ENCODE data around the gene TMEM144. TPM values are rescaled to one million over a fixed set of nuclear protein-coding genes. Genes with fewer than 3 reads are reported as not detected.
A peak's percentile ranks its signal among the peaks of the same experiment; 100 is the strongest.

The TMEM144 gene
- polyA plus RNA-seq, 1 donor = 93.1 TPM

- Histone ChIP-seq H3K36me3 (ENCODE audit: control insufficient read depth, insufficient read depth, low read length) (no peaks in the 10 kb centered on the region), H3K4me3 (ENCODE audit: low read length) (no peak overlapping the region), H3K27ac (ENCODE audit: low read length) (no peak overlapping the region), H3K4me1 (ENCODE audit: control insufficient read depth, insufficient read depth, low read length) (no peaks in the 10 kb centered on the region), H3K27me3 (ENCODE audit: control insufficient read depth, insufficient read depth, low read length) (no peaks in the 10 kb centered on the region), H3K9me3 (ENCODE audit: control insufficient read depth, low read depth, low read length) (peaks cover 28% of the 10 kb centered on the region)
- 100% methylated on average over 1 of the region's 11 CpGs for WGBS (ENCODE audit: insufficient coverage, low lambda C conversion rate)
- no peak for DNase-seq
These were observed 81.2 kb downstream of the TMEM144 start for GRCh38 chr4:158291334-158292055.

DNA sequence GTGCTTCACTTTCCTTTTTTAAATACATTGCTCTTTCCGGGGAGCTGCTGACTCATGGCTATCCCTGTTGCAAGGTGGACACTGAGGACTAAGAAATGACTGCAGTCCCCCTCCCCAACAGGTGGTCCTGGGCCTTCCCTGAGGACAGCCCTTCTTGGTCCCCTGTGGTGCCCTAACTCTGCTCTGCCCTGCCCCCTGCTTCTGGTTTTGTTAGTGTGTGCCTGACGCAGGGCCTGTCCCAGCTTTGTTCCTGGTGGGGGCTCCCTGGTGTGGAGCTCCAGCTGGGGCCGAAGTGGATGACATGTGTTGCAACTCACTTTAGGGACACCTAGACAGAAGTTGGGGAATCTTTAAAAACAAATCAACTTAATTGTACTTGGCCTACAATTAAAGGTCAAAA lies 81.9 kb downstream of the TMEM144 start:
- Histone ChIP-seq H3K27ac (ENCODE audit: low read length) (no peak overlapping the region), H3K9me3 (ENCODE audit: control insufficient read depth, low read depth, low read length) (peaks cover 29% of the 10 kb centered on the region), H3K4me1 (ENCODE audit: control insufficient read depth, insufficient read depth, low read length) (no peaks in the 10 kb centered on the region), H3K4me3 (ENCODE audit: low read length) (no peak overlapping the region), H3K27me3 (ENCODE audit: control insufficient read depth, insufficient read depth, low read length) (no peaks in the 10 kb centered on the region), H3K36me3 (ENCODE audit: control insufficient read depth, insufficient read depth, low read length) (no peaks in the 10 kb centered on the region)
- WGBS (ENCODE audit: insufficient coverage, low lambda C conversion rate) = no CpG with 5 or more reads among the region's 3 CpGs
- DNase-seq = no peak

DNA sequence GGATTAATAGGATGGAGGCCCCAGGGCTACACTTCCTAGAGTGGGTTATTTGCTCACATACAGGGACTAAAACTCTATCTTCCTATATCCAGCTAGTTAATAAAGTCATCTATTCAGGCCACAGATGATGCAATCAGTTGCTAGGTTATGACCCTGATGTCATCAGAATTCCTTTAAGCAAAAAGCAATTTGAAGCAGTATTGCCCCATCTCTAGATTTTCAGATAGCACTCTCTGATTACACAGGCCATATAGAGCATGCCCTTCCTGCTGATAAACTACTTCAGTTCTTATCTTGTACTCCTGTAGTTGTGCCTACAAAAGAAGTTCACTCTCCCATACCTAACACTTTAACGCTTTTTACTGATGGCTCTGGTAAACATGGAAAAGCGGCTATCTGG lies 84.8 kb downstream of the TMEM144 start:
- DNase-seq = peak; percentile 26 to 44
- WGBS (ENCODE audit: insufficient coverage, low lambda C conversion rate) = no CpG with 5 or more reads among the region's 2 CpGs
- H3K27me3 ChIP-seq (ENCODE audit: control insufficient read depth, insufficient read depth, low read length) = no peaks in the 10 kb centered on the region
- H3K4me1 ChIP-seq (ENCODE audit: control insufficient read depth, insufficient read depth, low read length) = peaks cover 3% of the 10 kb centered on the region
- peaks cover 38% of the 10 kb centered on the region for H3K9me3 ChIP-seq (ENCODE audit: control insufficient read depth, low read depth, low read length)
- H3K36me3 ChIP-seq (ENCODE audit: control insufficient read depth, insufficient read depth, low read length) = no peaks in the 10 kb centered on the region
- H3K27ac ChIP-seq (ENCODE audit: low read length) = peak overlapping the region; percentile 41
- no peak overlapping the region for H3K4me3 ChIP-seq (ENCODE audit: low read length)

DNA sequence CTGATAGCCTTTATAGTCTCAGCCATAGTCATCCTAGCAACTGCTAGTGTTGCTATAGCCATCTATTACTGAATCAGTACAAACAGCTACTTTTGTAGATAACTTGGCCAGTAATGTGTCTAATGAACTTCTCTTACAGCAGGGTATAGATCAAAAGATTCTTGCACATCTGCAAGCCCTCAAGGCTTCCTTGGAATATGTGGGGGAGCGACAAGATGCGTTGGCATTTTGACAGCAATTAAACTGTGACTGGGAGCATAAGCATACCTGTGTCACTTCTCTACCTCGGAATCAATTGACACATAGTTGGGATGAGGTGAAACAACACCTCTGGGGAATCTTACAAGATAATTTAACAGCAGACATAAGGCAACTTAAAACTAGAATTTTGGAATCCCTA lies 87.6 kb downstream of the TMEM144 start:
- Histone ChIP-seq H3K27ac (ENCODE audit: low read length) (no peak overlapping the region), H3K4me3 (ENCODE audit: low read length) (no peak overlapping the region), H3K27me3 (ENCODE audit: control insufficient read depth, insufficient read depth, low read length) (no peaks in the 10 kb centered on the region), H3K36me3 (ENCODE audit: control insufficient read depth, insufficient read depth, low read length) (no peaks in the 10 kb centered on the region), H3K9me3 (ENCODE audit: control insufficient read depth, low read depth, low read length) (peaks cover 22% of the 10 kb centered on the region), H3K4me1 (ENCODE audit: control insufficient read depth, insufficient read depth, low read length) (peaks cover 3% of the 10 kb centered on the region)
- WGBS (ENCODE audit: insufficient coverage, low lambda C conversion rate) = 100% methylated on average over 1 of the region's 3 CpGs
- no peak for DNase-seq

- no peak overlapping the region for H3K4me3 ChIP-seq (ENCODE audit: low read length)
- WGBS (ENCODE audit: insufficient coverage, low lambda C conversion rate) = 15% methylated on average over 2 of the region's 4 CpGs
- no peaks in the 10 kb centered on the region for H3K27me3 ChIP-seq (ENCODE audit: control insufficient read depth, insufficient read depth, low read length)
- H3K4me1 ChIP-seq (ENCODE audit: control insufficient read depth, insufficient read depth, low read length) = peaks cover 3% of the 10 kb centered on the region
- H3K36me3 ChIP-seq (ENCODE audit: control insufficient read depth, insufficient read depth, low read length) = no peaks in the 10 kb centered on the region
- peak; percentile 74 to 88 for DNase-seq
- peak overlapping the region; percentile 67 for H3K27ac ChIP-seq (ENCODE audit: low read length)
- peaks cover 14% of the 10 kb centered on the region for H3K9me3 ChIP-seq (ENCODE audit: control insufficient read depth, low read depth, low read length)
These were observed 89.2 kb downstream of the TMEM144 start for GRCh38 chr4:158299459-158300007.

DNA sequence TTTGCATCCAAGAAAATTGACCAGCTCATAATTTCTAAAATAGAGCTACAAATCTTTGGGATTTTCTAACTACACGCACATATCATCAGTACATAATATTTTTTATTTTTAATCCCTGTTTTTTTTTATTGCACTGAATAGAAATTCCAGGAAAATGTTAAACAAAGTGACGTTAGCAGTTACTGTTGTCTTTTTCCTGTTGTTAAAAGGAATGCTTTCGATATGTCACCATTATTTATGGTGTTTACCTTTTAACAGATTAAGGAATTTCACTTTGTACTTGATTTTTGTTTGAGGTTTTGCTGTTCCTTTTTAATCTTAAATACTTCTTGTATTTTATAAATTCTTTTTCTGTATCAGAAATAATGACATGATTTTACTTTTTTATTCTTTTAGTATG lies 89.7 kb downstream of the TMEM144 start:
- peaks cover 3% of the 10 kb centered on the region for H3K4me1 ChIP-seq (ENCODE audit: control insufficient read depth, insufficient read depth, low read length)
- H3K36me3 ChIP-seq (ENCODE audit: control insufficient read depth, insufficient read depth, low read length) = no peaks in the 10 kb centered on the region
- H3K9me3 ChIP-seq (ENCODE audit: control insufficient read depth, low read depth, low read length) = peaks cover 14% of the 10 kb centered on the region
- WGBS (ENCODE audit: insufficient coverage, low lambda C conversion rate) = 26% methylated on average over 3 of the region's 3 CpGs
- no peaks in the 10 kb centered on the region for H3K27me3 ChIP-seq (ENCODE audit: control insufficient read depth, insufficient read depth, low read length)
- no peak overlapping the region for H3K4me3 ChIP-seq (ENCODE audit: low read length)
- DNase-seq = peak in 1 of 2 donors; percentile 26
- peak overlapping the region; percentile 67 for H3K27ac ChIP-seq (ENCODE audit: low read length)

GRCh38 chr4:158302076-158302866 lies 92.0 kb downstream of the TMEM144 start:
- Histone ChIP-seq H3K27me3 (ENCODE audit: control insufficient read depth, insufficient read depth, low read length) (no peaks in the 10 kb centered on the region), H3K4me3 (ENCODE audit: low read length) (no peak overlapping the region), H3K36me3 (ENCODE audit: control insufficient read depth, insufficient read depth, low read length) (no peaks in the 10 kb centered on the region), H3K4me1 (ENCODE audit: control insufficient read depth, insufficient read depth, low read length) (peaks cover 3% of the 10 kb centered on the region), H3K27ac (ENCODE audit: low read length) (no peak overlapping the region), H3K9me3 (ENCODE audit: control insufficient read depth, low read depth, low read length) (peaks cover 9% of the 10 kb centered on the region)
- no CpG with 5 or more reads among the region's 2 CpGs for WGBS (ENCODE audit: insufficient coverage, low lambda C conversion rate)
- no peak for DNase-seq

GRCh38 chr4:158304694-158305093 lies 94.4 kb downstream of the TMEM144 start:
- Histone ChIP-seq H3K4me1 (ENCODE audit: control insufficient read depth, insufficient read depth, low read length) (no peaks in the 10 kb centered on the region), H3K27me3 (ENCODE audit: control insufficient read depth, insufficient read depth, low read length) (no peaks in the 10 kb centered on the region), H3K9me3 (ENCODE audit: control insufficient read depth, low read depth, low read length) (no peaks in the 10 kb centered on the region), H3K4me3 (ENCODE audit: low read length) (no peak overlapping the region), H3K36me3 (ENCODE audit: control insufficient read depth, insufficient read depth, low read length) (no peaks in the 10 kb centered on the region), H3K27ac (ENCODE audit: low read length) (no peak overlapping the region)
- no CpG with 5 or more reads among the region's 1 CpG for WGBS (ENCODE audit: insufficient coverage, low lambda C conversion rate)
- DNase-seq = no peak

Other genes with a start within 250 kb of the TMEM144 start
- 39.6 TPM for gene GASK1B, start 37.5 kb upstream of the TMEM144 start, polyA plus RNA-seq